Mesothelial cell of epicardium (in vitro differentiated cells): ENCODE data around the gene TMEM132D. TPM values are rescaled to one million over a fixed set of nuclear protein-coding genes. Genes with fewer than 3 reads are reported as not detected.

ENCODE experiments used
- DNase-seq, 2 experiments: peaks; one replicate each; pipeline ENCODE4 v3.0.0; 2021; ENCODE audit warnings: low spot score in 2 of 2; ENCODE audit not compliant: unreplicated experiment in 2 of 2
- H3K27ac Mint-ChIP-seq: 2 replicates; pipeline ENCODE4 v1.8.0; 2021; ENCODE audit warnings: mixed read lengths
- H3K27me3 Mint-ChIP-seq: 2 replicates; pipeline ENCODE4 v1.8.0; 2021; ENCODE audit warnings: low read depth, mixed read lengths
- H3K36me3 Mint-ChIP-seq: 2 replicates; pipeline ENCODE4 v1.8.0; 2021; ENCODE audit warnings: mixed read lengths
- H3K4me1 Mint-ChIP-seq: 2 replicates; pipeline ENCODE4 v1.8.0; 2021; ENCODE audit warnings: mixed read lengths
- H3K4me3 Mint-ChIP-seq: 2 replicates; pipeline ENCODE4 v1.8.0; 2021; ENCODE audit warnings: mild to moderate bottlenecking, moderate library complexity, mixed read lengths
- H3K9me3 Mint-ChIP-seq: 2 replicates; pipeline ENCODE4 v1.8.0; 2021; ENCODE audit warnings: mixed read lengths
- total RNA-seq: library from RNA; stranded (reverse); gene quantifications from 3 replicates; pipeline ENCODE4 v1.2.1, GENCODE V29; 2021
- TF ChIP-seq, protein P1 (sequence below): fragments of 200-600 bp; sonication (generic); IDR thresholded peaks from one replicate; pipeline ENCODE4 v1.5.0; 2021; ENCODE audit warnings: antibody characterized with exemption; ENCODE audit not compliant: unreplicated experiment

The TMEM132D gene
- total RNA-seq, 1 donor from 2014 or later: 0.07 TPM

DNA sequence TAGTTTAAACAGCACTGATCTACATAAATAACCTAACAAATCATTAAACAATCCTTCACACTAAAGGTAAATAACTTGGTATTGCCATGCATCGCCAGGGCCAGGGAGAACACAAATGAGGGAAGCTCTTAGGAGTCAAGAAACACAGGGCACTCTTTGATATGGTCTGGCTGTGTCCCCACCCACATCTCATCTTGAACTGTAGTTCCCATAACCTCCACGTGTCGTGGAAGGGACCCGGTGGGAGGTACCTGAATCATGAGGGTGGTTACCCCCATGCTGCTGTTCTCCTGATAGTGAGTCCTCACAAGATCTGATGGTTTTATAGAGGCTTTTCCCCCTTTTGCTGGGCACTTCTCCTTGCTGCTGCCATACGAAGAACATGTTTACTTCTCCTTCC lies 17.3 kb downstream of the TMEM132D start:
- Mint-ChIP-seq H3K27me3 (peaks cover 8% of the 10 kb centered on the region), H3K4me3 (no peak overlapping the region), H3K36me3 (no peaks in the 10 kb centered on the region), H3K9me3 (no peaks in the 10 kb centered on the region), H3K4me1 (no peaks in the 10 kb centered on the region), H3K27ac (no peak overlapping the region)
- no peak for DNase-seq
- TF ChIP-seq, protein P1, sequence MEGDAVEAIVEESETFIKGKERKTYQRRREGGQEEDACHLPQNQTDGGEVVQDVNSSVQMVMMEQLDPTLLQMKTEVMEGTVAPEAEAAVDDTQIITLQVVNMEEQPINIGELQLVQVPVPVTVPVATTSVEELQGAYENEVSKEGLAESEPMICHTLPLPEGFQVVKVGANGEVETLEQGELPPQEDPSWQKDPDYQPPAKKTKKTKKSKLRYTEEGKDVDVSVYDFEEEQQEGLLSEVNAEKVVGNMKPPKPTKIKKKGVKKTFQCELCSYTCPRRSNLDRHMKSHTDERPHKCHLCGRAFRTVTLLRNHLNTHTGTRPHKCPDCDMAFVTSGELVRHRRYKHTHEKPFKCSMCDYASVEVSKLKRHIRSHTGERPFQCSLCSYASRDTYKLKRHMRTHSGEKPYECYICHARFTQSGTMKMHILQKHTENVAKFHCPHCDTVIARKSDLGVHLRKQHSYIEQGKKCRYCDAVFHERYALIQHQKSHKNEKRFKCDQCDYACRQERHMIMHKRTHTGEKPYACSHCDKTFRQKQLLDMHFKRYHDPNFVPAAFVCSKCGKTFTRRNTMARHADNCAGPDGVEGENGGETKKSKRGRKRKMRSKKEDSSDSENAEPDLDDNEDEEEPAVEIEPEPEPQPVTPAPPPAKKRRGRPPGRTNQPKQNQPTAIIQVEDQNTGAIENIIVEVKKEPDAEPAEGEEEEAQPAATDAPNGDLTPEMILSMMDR: no peak

DNA sequence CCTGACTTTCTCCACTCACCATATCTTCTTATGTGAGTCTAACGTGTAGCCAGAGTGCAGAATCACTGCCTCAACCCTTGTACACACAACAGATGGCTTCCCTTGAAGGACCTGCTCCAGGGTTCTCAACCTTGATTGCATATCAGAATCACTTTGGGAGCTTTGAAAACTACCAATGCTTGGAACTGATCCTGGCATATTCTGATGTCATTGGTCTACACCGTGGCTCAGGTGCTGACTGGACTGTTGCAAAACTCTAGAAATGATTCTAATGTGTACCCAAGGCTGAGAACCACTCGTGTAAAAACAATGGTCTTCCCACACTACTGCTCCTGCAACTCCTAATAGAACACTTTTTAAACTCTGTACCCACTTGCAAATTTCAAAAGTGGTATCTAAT lies 18.5 kb downstream of the TMEM132D start:
- H3K9me3 Mint-ChIP-seq: no peaks in the 10 kb centered on the region
- no peaks in the 10 kb centered on the region for H3K4me1 Mint-ChIP-seq
- H3K4me3 Mint-ChIP-seq: no peak overlapping the region
- H3K27ac Mint-ChIP-seq: no peak overlapping the region
- no peaks in the 10 kb centered on the region for H3K36me3 Mint-ChIP-seq
- H3K27me3 Mint-ChIP-seq: peaks cover 8% of the 10 kb centered on the region
- no peak for DNase-seq
- TF ChIP-seq, protein P1: no peak

DNA sequence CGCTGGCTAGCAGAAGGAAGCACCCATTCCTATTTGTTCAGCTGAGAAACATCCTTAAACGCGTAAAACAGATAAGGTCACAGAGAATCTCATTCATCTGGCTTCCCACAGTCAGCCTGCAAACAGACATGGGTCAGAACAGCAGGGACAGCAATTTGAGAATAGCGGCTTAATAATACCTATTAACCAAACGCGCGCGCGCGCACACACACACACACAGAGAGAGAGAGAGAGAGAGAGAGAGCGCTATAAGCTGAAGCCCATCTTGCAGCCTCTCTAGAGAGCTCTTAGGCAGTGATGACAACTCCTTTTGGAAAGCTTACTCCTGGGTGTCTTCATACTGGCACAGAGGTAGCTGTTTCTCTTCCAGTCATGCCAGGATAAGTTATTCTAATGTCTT lies 26.4 kb downstream of the TMEM132D start:
- TF ChIP-seq, protein P1: no peak
- no peaks in the 10 kb centered on the region for H3K36me3 Mint-ChIP-seq
- no peak overlapping the region for H3K4me3 Mint-ChIP-seq
- peaks cover 10% of the 10 kb centered on the region for H3K9me3 Mint-ChIP-seq
- peaks cover 24% of the 10 kb centered on the region for H3K27me3 Mint-ChIP-seq
- no peak for DNase-seq
- H3K27ac Mint-ChIP-seq: no peak overlapping the region
- no peaks in the 10 kb centered on the region for H3K4me1 Mint-ChIP-seq

DNA sequence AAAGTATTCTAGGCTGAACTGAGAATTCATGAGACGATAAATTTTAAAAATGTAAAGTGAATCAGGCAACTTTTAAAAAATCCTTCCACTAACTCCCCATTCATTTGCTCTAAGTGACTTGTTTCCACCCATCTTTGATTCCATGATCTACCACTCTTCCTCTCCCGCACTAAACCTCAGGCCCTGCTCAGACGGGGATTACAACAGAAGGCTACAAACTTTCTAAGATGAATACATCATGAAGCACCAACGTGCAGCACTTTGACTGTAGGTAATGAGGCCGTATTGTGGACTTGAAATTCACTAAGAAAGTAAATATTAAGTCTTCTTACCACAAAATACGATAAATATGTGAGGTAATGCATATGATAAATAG lies 30.0 kb downstream of the TMEM132D start:
- Mint-ChIP-seq H3K27me3 (peaks cover 51% of the 10 kb centered on the region), H3K4me3 (no peak overlapping the region), H3K27ac (no peak overlapping the region), H3K36me3 (no peaks in the 10 kb centered on the region), H3K4me1 (no peaks in the 10 kb centered on the region), H3K9me3 (peaks cover 4% of the 10 kb centered on the region)
- TF ChIP-seq, protein P1: no peak
- DNase-seq: no peak

DNA sequence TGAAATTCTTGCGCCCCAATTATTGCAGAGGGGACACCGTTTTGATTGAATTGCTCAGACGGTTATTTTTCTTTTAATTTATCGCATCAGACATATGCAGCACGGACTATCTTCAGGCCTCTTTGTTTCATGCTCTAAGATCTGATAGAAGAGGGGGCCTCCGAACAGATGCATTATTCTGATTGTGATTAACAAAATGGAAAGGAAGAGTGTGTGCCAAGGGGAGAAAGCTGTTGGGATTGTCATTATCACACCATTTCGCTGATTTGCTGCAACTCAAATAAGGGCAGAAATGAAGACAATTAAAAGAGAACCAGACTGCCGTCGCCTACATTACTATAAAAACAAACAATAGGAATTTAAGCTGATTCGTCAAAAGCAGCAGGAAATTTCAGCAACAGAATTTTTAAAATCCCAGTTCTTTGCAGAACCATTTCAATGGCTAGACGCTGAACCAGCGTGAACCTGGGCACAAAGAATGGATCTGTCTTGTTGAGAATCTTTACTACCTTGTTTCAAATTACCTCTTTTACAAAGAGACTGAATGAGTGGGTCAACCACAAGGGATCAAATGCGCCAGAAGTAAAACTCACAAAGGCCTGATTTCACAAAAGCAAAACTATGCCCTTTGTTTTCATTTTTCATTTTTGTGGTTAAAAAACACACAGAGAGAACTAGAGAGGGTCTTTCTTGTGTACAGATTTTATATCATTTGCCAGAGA lies 30.6 kb downstream of the TMEM132D start:
- Mint-ChIP-seq H3K4me1 (no peaks in the 10 kb centered on the region), H3K4me3 (no peak overlapping the region), H3K36me3 (no peaks in the 10 kb centered on the region), H3K27me3 (peaks cover 50% of the 10 kb centered on the region), H3K9me3 (peaks cover 4% of the 10 kb centered on the region), H3K27ac (no peak overlapping the region)
- TF ChIP-seq, protein P1: no peak
- no peak for DNase-seq
